DND-41 (cell line): ENCODE measurements around the gene THUMPD3.

Source experiments
- CTCF ChIP-seq: IDR thresholded peaks from 2 replicates; pipeline ENCODE4 v1.5.1; 2012; ENCODE audit warnings: borderline replicate concordance, low read length, moderate library complexity, mild to moderate bottlenecking; ENCODE audit not compliant: poor library complexity, severe bottlenecking; ENCODE audit errors: extremely low read depth
- EZH2 ChIP-seq: IDR thresholded peaks from 3 replicates; pipeline ENCODE4 v1.6.1; 2012; ENCODE audit warnings: borderline replicate concordance, low read depth, mild to moderate bottlenecking, moderate library complexity, low read length, inconsistent platforms; ENCODE audit not compliant: severe bottlenecking

GRCh38 chr3:9402410-9403228 lies 39.8 kb downstream of the THUMPD3 start:
- TF ChIP-seq CTCF, result no peak
- no peak for TF ChIP-seq EZH2
